ENCODE data around the gene ADM. TPM values are rescaled to one million over a fixed set of nuclear protein-coding genes. Genes with fewer than 3 reads are reported as not detected.
A peak's percentile ranks its signal among the peaks of the same experiment; 100 is the strongest.

The ADM gene
- total RNA-seq, 1 donor from 2014 or later, result 14.2 TPM

GRCh38 chr11:10298342-10298741, 6.5 kb upstream of the ADM start:
- Histone ChIP-seq H3K27ac (replicated peaks) (no peak overlapping the region), H3K4me3 (no peak overlapping the region), H3K27me3 (ENCODE audit: low read depth) (no peaks in the 10 kb centered on the region), H3K4me1 (peaks cover 34% of the 10 kb centered on the region), H3K9me3 (replicated peaks) (no peaks in the 10 kb centered on the region), H3K36me3 (no peaks in the 10 kb centered on the region)
- intact Hi-C loops (cut with micrococcal nuclease), result no loop called here
- TF ChIP-seq CTCF (IDR thresholded peaks at IDR 0.05; ENCODE audit: borderline replicate concordance), result no peak
- DNase-seq, result no peak

DNA sequence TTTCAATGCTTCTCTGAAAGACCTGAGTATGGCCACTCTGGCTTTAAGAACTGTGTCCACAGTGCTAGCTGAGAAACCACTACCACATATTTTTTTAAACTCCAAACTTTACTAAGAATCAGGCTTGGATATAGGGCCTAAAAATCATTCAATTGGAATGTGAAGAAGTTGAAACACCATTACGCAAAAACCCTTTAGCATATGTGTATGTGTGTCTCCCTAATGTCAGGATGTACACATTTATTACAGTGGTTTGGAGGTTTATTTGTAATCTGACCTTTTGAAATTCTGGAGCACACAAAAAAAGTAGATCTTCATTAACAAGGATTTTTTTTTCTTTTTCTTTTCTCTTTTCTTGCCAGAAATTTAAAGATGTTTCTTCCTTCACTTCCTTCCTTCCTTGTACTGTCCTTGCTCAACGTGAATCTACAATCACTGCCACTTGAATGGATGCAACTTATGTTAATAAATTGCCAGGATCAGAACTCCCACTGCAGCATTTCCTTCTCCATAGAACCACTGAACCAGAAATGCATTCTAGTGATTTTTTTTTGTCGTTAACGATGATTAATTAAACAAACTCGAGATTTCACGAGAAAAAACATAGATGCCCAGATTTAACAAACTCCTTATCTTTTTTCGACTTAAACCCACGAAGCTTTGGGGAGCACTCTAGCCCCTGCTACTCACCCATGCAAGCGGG, 3.1 kb upstream of the ADM start:
- Histone ChIP-seq H3K36me3 (no peaks in the 10 kb centered on the region), H3K27me3 (ENCODE audit: low read depth) (no peaks in the 10 kb centered on the region), H3K9me3 (replicated peaks) (no peaks in the 10 kb centered on the region), H3K4me3 (peak overlapping the region; percentile 82), H3K4me1 (peaks cover 47% of the 10 kb centered on the region), H3K27ac (replicated peaks) (peak overlapping the region; percentile 91)
- no peak for TF ChIP-seq CTCF (IDR thresholded peaks at IDR 0.05; ENCODE audit: borderline replicate concordance)
- no peak for DNase-seq
- intact Hi-C loops (cut with micrococcal nuclease), result no loop called here

DNA sequence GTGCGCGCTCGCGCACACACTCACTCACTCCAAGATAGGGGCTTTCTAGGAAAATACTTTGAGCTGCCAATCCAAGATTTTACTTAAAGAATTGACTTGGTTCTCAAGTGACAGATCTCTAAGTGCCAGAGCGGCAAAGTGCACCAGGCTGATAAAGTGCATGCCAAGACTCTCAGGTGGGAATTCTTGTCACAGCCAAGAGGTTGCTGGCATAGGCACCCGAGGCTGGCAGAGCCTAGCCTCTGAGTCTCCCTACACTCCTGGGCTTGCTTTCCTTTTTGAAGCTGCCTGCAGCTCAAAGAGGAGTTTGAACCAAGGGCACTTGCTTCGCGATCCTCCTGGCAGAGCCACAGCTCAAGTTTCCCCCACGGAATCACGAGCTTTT, 2.5 kb upstream of the ADM start:
- no peak for DNase-seq
- Histone ChIP-seq H3K36me3 (no peaks in the 10 kb centered on the region), H3K4me1 (peaks cover 53% of the 10 kb centered on the region), H3K9me3 (replicated peaks) (no peaks in the 10 kb centered on the region), H3K4me3 (peak overlapping the region; percentile 82), H3K27me3 (ENCODE audit: low read depth) (no peaks in the 10 kb centered on the region), H3K27ac (replicated peaks) (peak overlapping the region; percentile 91)
- no peak for TF ChIP-seq CTCF (IDR thresholded peaks at IDR 0.05; ENCODE audit: borderline replicate concordance)
- intact Hi-C loops (cut with micrococcal nuclease), result no loop called here

DNA sequence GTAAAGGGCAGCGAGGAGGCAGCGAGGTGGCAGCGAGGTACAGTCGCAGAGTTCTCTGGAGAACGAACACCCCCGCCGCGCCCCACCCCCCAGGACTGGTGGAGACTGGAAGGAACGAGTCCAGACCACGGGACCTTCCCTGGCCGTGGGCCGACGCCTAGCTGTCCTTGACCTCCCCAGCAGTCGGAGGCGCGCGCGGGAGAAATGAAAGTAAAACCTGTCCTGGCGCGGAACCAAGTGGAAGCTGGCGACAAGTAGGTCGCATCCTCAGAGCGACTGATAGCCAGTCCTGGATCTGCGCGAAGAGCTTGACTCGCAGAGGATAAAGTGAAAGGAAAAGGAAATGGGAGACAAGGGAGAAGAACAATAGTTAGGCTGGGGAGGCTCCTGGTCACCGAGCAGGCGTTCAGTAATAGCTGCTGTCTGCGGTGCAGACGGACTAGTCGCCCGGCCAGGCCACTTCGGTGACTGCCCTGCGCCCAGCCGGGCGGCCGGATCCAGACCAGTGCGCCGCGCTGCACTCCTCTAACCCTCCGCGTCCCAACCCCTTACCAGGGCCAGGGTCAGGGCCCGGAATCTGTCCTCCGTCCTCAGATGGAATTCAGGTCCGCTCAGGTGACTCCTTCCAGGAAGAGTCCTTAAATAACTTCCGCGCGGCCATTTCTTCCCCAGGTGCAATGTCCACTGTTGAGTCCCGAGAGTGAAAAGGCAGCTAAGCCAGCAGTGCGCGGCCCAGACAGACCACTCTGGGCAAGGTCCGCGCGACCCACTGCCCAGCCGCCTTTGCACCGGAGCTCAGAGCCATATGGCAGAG, 1.9 kb upstream of the ADM start:
- DNase-seq, result peak; percentile 89
- H3K9me3 ChIP-seq (replicated peaks), result no peaks in the 10 kb centered on the region
- H3K27ac ChIP-seq (replicated peaks), result peak overlapping the region; percentile 91
- no peaks in the 10 kb centered on the region for H3K27me3 ChIP-seq (ENCODE audit: low read depth)
- TF ChIP-seq CTCF (IDR thresholded peaks at IDR 0.05; ENCODE audit: borderline replicate concordance), result peak; percentile 12
- peak overlapping the region; percentile 82 for H3K4me3 ChIP-seq
- H3K4me1 ChIP-seq, result peaks cover 59% of the 10 kb centered on the region
- intact Hi-C loops (cut with micrococcal nuclease), result no loop called here
- no peaks in the 10 kb centered on the region for H3K36me3 ChIP-seq

GRCh38 chr11:10303558-10304363, 1.1 kb upstream of the ADM start:
- no peaks in the 10 kb centered on the region for H3K9me3 ChIP-seq (replicated peaks)
- H3K4me1 ChIP-seq, result peaks cover 67% of the 10 kb centered on the region
- H3K27ac ChIP-seq (replicated peaks), result peak overlapping the region; percentile 91
- peak; percentile 28 for DNase-seq
- no peaks in the 10 kb centered on the region for H3K27me3 ChIP-seq (ENCODE audit: low read depth)
- H3K4me3 ChIP-seq, result peak overlapping the region; percentile 82
- no peak for TF ChIP-seq CTCF (IDR thresholded peaks at IDR 0.05; ENCODE audit: borderline replicate concordance)
- no peaks in the 10 kb centered on the region for H3K36me3 ChIP-seq
- intact Hi-C loops (cut with micrococcal nuclease), result no loop called here

All from left ventricle myocardium inferior (tissue), 1 donor.